Cardiac septum (tissue), 1 donor: Measurements from ENCODE around the gene GPR160. TPM values are rescaled to one million over a fixed set of nuclear protein-coding genes. Genes with fewer than 3 reads are reported as not detected.
"Not testable (repeated sequence)": the region's sequence is repeated elsewhere in the genome, so short reads cannot be mapped to it uniquely, and the experiment has no call there.

ENCODE experiments used
- DNase-seq: peaks from one replicate; pipeline ENCODE4 v3.0.0-alpha.2; 2020; ENCODE audit warnings: low spot score
- intact Hi-C: fragments of 100-400 bp; cut with DNase I; formaldehyde crosslinking; loops from one replicate; pipeline ENCODE4 v1.14.0; 2022
- total RNA-seq: library from RNA; stranded (reverse); fragmentation: NEBNext Ultra II Directional; extraction: Animal tissue kit (Norgen Biotek cat#: 25700); gene quantifications from one replicate; pipeline ENCODE4 v1.2.1, GENCODE V29; 2021
- donor health status: DM: no; HTN: no; CAD: no.

Gene GPR160
- total RNA-seq, 1 donor from 2014 or later = 0.78 TPM

DNA sequence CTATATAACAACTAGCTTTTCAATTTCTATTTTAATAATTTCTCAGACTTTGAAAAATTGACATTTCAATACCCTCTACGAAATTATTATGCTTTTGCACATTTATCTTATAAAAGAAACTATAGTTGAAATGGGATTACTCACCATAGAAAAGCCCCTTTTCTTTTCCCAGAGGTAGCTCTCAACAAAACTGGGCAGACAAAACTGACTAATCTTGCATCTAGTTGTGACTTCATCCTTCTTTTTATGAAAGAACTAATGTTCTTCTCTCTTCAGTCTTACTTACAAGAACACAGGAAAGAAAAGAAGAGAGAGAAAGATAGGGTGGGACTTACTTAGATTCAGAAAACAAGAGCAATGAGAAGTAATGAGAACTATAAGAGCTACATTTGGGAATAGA, 61.0 kb downstream of the GPR160 start:
- DNase-seq = no peak
- intact Hi-C loops = no loop called here

DNA sequence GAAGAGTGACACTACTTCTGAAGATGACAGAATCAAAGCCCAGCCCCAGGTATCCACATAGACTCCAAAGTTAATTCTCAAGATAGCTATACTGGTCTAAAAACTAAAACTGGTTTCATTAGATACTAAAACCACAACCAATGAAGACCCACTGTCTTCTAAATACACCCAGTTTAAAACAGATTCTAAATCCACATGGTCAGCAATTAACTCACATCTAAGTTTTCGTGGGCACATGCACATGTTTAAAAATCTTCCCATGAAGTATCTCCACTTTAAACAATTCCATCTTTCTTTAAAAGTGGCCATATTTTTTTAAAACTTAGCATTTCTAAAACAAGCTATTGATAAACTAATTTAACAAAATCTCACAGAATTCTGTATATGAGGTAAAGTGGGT, 63.1 kb downstream of the GPR160 start:
- intact Hi-C loops = no loop called here

DNA sequence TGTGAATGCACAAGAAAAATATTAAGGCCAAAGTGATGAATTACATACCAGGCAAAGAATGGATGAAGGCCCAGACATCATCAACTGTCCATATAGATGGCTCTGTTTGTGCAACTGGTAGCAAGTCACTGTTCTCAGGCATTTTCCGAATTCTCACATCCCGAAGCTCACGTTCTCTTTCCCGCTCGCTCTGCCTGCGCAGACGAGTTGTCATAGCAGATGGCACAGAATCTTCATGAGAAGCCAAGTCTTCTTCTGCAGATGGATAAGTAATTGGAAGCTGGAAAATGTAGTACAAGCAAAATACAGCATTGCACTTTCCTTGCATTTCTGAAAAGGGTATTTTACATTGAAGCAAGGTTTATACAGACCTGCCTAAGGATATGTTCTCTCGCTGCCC, 64.6 kb downstream of the GPR160 start:
- DNase-seq = no peak
- intact Hi-C loops = no loop called here

More for the DNA sequence above, 63.1 kb downstream of the GPR160 start:
- no peak for DNase-seq

DNA sequence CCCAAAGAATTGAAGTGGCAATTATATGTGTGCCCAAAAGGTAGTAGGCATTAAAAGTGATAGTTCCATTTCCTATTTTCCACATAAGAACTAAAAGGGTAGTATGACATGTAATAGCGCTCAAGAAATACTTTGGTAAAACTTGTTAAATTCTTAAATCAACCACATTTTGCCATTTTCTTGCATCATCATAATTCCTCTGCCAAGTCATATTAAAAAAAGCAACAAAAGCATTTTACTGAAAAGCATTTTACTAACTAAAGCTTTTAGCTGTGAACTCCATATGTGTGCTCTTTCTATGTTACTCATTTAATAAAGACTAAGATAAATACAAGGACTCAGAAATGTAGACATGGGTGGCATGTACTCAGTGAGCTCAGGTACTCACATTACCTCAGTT, 70.1 kb downstream of the GPR160 start:
- intact Hi-C loops = no loop called here
- no peak for DNase-seq

DNA sequence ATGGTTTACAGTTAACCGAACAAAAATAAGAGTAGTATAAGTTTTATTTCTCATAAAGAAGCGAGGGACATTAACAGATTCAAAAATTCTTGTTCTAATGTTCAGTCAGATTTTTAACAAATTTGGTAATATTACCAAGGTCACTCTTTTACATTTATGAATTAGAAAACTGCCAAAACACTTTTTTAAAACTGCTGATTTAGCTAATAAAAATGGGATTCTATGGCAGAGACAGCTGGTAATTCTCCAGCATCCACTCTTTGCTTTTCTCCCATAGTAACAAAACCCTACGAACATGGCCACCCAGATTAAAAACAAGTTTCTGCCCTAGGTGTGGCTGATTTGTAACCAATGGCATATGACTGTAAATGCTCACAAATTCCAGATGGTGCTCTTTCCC, 71.2 kb downstream of the GPR160 start:
- DNase-seq = no peak
- intact Hi-C loops = no loop called here

DNA sequence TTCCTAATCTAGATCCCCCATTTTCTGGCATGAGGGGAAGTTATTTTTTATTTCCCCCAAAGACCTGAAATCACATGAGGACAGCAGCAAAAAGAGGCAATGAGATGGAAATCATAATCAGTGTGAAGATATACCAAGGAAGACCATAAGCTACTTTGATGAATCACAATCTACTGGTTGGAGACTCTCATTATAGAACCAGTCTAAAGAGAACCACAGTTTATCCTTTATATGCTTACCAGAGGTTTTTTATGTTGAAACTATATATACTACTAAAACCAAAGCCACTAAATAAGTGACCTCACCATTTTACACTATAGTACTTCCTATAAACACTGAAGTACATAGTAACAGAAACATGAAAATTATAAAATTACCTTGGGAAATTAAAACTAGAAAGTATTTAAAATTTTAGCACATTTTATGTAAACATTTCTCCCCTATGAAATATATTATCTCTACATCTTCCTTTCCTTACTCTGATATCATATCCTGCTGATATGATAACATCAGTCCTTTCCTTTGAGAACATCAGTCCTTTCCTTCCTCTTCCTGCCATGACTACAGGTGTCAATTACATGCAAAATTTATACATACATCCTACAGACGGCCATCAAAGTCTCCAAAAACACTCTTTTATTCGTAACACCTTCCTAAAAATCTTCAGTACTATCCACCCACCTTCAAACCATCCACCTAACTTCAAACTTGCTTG, 71.9 kb downstream of the GPR160 start:
- no peak for DNase-seq
- intact Hi-C loops = no loop called here

DNA sequence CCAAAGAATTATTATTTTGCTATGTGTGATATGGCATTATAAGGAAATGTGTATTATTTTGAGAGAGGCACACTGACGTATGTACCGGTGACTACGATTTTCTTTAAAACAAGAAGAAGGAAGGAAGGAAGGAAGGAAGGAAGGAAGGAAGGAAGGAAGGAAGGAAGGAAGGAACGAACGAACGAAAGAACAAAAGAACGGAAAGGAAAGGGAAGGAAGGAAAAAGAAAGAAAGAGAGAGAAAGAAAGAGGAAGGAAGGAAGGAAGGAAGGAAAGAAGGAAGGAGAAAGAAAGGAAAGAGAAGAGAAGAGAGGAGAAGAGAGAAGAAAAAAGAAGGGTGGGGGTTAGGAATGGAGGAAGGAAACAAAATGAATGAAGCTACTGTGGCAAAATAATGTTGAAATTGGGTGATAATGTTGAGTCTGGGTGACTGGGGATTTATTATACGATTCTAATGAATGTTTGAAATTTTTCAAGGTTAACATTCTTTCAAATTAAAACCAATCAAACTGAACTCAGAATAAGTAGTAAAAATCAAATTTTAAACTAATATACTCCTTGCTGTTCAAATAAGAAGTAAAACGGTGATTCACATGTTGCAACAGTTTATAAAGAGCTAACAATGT, 73.5 kb downstream of the GPR160 start:
- intact Hi-C loops = no loop called here
- no peak for DNase-seq

DNA sequence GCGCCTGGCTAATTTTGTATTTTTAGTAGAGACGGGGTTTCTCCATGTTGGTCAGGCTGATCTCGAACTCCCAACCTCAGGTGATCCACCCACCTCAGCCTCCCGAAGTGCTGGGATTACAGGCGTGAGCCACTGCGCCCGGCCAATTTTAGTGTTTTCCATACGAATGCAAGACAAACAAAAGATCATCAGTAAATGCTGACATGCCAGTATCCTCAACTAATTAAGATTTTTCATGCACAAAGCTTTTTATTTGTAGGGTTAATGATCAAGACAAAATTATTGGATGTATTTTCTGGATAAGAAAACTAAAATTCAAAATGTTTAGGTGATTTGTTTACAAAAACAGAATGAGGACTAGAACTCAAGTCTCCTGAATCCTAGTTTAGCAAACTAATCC, 76.4 kb downstream of the GPR160 start:
- intact Hi-C loops, DNase-seq: not testable (repeated sequence)

DNA sequence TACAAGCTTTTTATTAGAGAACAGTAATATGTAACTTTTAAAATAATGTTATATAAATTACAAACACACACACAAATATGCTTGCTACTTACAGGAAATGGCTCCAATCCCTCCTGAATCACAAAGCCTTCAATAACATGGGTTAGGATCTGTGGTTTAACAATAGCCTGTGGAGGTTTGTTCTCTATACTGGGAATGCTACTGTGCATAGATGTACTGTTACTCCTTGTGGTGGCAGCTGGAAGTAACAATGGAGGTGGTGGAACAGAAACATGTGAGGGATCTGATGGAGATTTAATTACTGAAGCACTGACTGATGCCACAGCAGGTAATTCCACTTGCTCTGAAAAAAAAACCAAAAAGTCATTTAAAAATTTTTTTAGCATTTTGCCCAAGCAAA, 79.3 kb downstream of the GPR160 start:
- no peak for DNase-seq
- intact Hi-C loops = no loop called here

DNA sequence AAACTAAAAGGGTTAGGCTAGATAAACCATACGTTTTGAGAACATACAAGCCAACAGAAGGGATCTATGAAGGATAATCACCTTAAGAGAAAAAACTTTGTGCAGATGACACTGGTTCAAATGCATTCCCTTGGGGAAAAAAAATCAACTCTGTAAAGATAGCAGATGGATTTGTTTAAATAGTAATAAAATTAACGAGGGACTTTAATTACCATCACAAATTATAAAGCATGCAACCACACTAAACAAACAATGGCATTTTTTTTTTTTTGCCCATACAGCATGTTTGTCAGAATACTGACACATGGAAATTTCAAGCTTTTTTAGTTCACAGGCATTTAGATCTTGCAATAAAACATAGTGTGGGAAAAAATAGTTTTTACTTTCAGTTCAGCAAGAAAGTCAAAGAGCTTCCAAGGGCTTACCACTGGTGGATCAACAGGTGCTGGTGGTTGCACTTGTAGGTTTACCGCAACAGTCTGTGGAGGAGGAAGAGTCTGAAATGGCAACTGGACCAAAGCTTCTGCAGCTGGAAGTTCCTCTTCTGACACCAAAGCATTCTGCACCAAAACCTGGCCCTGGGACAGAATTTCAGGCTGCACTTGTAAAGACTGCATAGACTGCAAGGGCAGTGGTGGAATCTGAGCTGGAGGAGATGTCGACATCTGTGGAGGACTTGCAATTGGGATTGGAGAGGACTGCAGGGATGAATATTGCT, 90.6 kb downstream of the GPR160 start:
- intact Hi-C loops = no loop called here
- no peak for DNase-seq

DNA sequence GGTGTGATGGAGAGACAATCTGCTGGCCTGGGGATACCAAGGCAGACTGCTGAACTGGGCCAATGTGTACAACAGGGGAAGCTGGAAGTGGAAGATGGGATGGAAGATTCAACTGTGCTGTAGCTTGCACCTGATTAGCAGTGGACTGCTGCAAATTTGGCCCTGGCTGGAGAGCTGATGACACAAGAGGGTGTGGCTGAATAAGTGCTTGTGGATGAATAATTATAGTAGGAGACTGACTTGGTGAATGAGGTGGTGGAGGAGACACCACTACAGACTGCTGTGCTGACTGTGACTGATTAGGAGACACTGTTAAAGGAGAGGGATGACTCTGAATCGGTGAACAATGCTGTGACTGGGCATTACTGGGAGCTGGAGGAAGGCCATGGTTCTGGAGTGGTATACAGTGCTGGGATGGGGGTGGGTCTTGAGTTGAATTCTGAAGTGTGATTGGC, 91.2 kb downstream of the GPR160 start:
- DNase-seq = no peak
- intact Hi-C loops = no loop called here

DNA sequence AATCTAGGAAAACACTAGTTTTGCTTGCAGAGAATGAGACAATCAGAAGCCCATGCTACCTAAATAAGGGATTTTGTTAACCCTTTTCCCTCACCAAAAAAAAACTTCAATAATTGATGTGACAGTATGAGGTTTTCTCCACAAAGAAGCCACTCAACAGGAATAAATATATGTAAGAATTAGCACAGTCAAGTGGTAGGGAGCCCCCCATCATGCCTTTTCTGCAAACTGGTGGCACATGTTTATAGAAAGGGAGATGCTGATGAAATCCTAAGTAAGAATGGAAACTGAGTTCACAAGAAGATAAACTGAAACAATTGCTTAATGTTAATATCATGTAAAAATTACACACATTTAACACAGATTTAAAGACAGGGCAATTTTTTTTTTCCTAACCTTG, 92.7 kb downstream of the GPR160 start:
- DNase-seq = no peak
- intact Hi-C loops = no loop called here

DNA sequence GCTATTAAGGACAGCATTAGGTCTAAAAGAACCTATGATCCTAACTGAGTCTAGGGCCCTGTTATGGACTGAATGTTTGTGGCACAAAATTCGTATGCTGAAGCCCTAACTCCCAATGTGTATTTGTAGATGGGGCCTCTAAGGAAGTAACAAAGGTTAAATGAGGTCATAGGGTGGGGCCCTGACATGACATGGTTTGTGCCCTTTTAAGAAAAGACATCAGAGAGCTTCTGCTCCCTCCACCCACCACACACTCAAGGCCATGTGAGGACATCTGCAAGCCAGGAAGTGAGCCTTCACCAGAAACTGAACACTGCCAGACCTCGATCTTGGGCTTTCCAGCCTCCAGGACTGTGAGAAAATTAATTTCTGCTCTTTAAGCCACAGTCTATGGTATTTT, 94.5 kb downstream of the GPR160 start:
- intact Hi-C loops = no loop called here
- DNase-seq = no peak

Other genes starting within 250 kb of the GPR160 start
- gene LRRIQ4, start 225.1 kb upstream of the GPR160 start, total RNA-seq = not detected
- gene LRRC34, start 225.1 kb upstream of the GPR160 start, total RNA-seq = 2.3 TPM
- not detected for gene LRRC31, start 168.1 kb upstream of the GPR160 start, total RNA-seq
- not detected for gene SAMD7, start 126.4 kb upstream of the GPR160 start, total RNA-seq
- gene SEC62, start 71.2 kb upstream of the GPR160 start, total RNA-seq = 74.5 TPM
- 57.0 TPM for gene PHC3, start 143.7 kb downstream of the GPR160 start, total RNA-seq
- 14.3 TPM for gene PRKCI, start 184.4 kb downstream of the GPR160 start, total RNA-seq